Measurements from ENCODE around the gene GRSF1.
"Not testable (repeated sequence)": the region's sequence is repeated elsewhere in the genome, so short reads cannot be mapped to it uniquely, and the experiment has no call there.

Gene GRSF1

GRCh38 chr4:70842761-70843435, 3.2 kb upstream of the GRSF1 start:
- Histone ChIP-seq H3K9me3 (ENCODE audit: control insufficient read depth, insufficient read depth, low read depth, low read length) (no peaks in the 10 kb centered on the region), H3K36me3 (ENCODE audit: control insufficient read depth in 2 of 2, insufficient read depth in 1 of 2, low read length in 2 of 2) (no peaks in the 10 kb centered on the region), H3K4me1 (ENCODE audit: control insufficient read depth, insufficient read depth, low read length) (no peaks in the 10 kb centered on the region), H3K27ac (ENCODE audit: extremely low read depth, low read depth, low read length) (no peak overlapping the region), H3K4me3 (ENCODE audit: low read depth, low read length) (no peak overlapping the region)
- TF ChIP-seq SP2 (tag by site-specific recombination; IDR thresholded peaks at IDR 0.05) (no peak), ZNF350 (tag by site-specific recombination; IDR thresholded peaks at IDR 0.05) (no peak), ZNF510 (tag by site-specific recombination; IDR thresholded peaks at IDR 0.05; ENCODE audit: insufficient replicate concordance) (no peak), ZNF184 (tag by site-specific recombination; IDR thresholded peaks at IDR 0.05) (no peak), PRDM6 (tag by site-specific recombination; IDR thresholded peaks at IDR 0.05) (no peak), ZNF112 (tag by site-specific recombination; IDR thresholded peaks at IDR 0.05) (no peak), ZNF791 (tag by site-specific recombination; IDR thresholded peaks at IDR 0.05) (no peak), ZIC2 (tag by site-specific recombination; IDR thresholded peaks at IDR 0.05) (no peak), ZNF785 (tag by site-specific recombination; IDR thresholded peaks at IDR 0.05) (no peak), RBAK (tag by site-specific recombination; IDR thresholded peaks at IDR 0.05) (no peak), CTCF (tag by site-specific recombination; IDR thresholded peaks at IDR 0.05) (no peak)
- POLR2A ChIA-PET: no interaction called here
- CTCF ChIA-PET: interaction anchor here (0.6 kb wide), 1 partner anchor 23 kb away, joined by 3 read pairs; no protein-coding TSS in a partner anchor

- Histone ChIP-seq H3K27ac (ENCODE audit: extremely low read depth, low read depth, low read length) (no peak overlapping the region), H3K4me1 (ENCODE audit: control insufficient read depth, insufficient read depth, low read length) (no peaks in the 10 kb centered on the region), H3K36me3 (ENCODE audit: control insufficient read depth in 2 of 2, insufficient read depth in 1 of 2, low read length in 2 of 2) (no peaks in the 10 kb centered on the region), H3K9me3 (ENCODE audit: control insufficient read depth, insufficient read depth, low read depth, low read length) (no peaks in the 10 kb centered on the region), H3K4me3 (ENCODE audit: low read depth, low read length) (no peak overlapping the region)
- POLR2A ChIA-PET: no interaction called here
- TF ChIP-seq ZNF335 (tag by site-specific recombination; conservative IDR thresholded peaks at IDR 0.05): peak; percentile 41; the same call in 1 of the 2 replicates
- TF ChIP-seq ZNF114 (tag by site-specific recombination; IDR thresholded peaks at IDR 0.05): no peak
- CTCF ChIA-PET: no interaction called here
These were observed 2.3 kb upstream of the GRSF1 start for GRCh38 chr4:70841951-70842350.

- CTCF ChIA-PET: interaction anchor here (0.6 kb wide), 1 partner anchor 245 kb away, joined by 3 read pairs; no protein-coding TSS in a partner anchor
- no peaks in the 10 kb centered on the region for H3K36me3 ChIP-seq (ENCODE audit: control insufficient read depth in 2 of 2, insufficient read depth in 1 of 2, low read length in 2 of 2)
- POLR2A ChIA-PET: interaction anchor here (0.6 kb wide), 1 partner anchor 85 kb away, joined by 3 read pairs; no protein-coding TSS in a partner anchor
- TF ChIP-seq ZNF596 (tag by site-specific recombination; IDR thresholded peaks at IDR 0.05) (no peak), PBX3 (CRISPR knock-in tag; IDR thresholded peaks at IDR 0.05) (no peak), ZNF423 (tag by site-specific recombination; IDR thresholded peaks at IDR 0.05) (no peak), ZSCAN23 (tag by site-specific recombination; IDR thresholded peaks at IDR 0.05) (no peak)
- peaks cover 3% of the 10 kb centered on the region; the same call in 1 of the 2 replicates for H3K4me1 ChIP-seq (ENCODE audit: control insufficient read depth, insufficient read depth, low read length)
- no peak overlapping the region for H3K4me3 ChIP-seq (ENCODE audit: low read depth, low read length)
- H3K27ac ChIP-seq (ENCODE audit: extremely low read depth, low read depth, low read length): no peak overlapping the region
- no peaks in the 10 kb centered on the region for H3K9me3 ChIP-seq (ENCODE audit: control insufficient read depth, insufficient read depth, low read depth, low read length)
These were observed 1.5 kb upstream of the GRSF1 start for GRCh38 chr4:70841211-70841610.

- POLR2A ChIA-PET: interaction anchor here (0.6 kb wide), 1 partner anchor 86 kb away, joined by 3 read pairs; no protein-coding TSS in a partner anchor
- CTCF ChIA-PET; H3K36me3 ChIP-seq (ENCODE audit: control insufficient read depth in 2 of 2, insufficient read depth in 1 of 2, low read length in 2 of 2); H3K9me3 ChIP-seq (ENCODE audit: control insufficient read depth, insufficient read depth, low read depth, low read length); H3K4me1 ChIP-seq (ENCODE audit: control insufficient read depth, insufficient read depth, low read length); H3K27ac ChIP-seq (ENCODE audit: extremely low read depth, low read depth, low read length); H3K4me3 ChIP-seq (ENCODE audit: low read depth, low read length): not testable (repeated sequence)
These were observed 941 bp upstream of the GRSF1 start for GRCh38 chr4:70840631-70841030.
